HepG2 (cell line): ENCODE results near the gene CNDP1. TPM values are rescaled to one million over a fixed set of nuclear protein-coding genes. Genes with fewer than 3 reads are reported as not detected.

ENCODE experiments used
- ATAC-seq: fragments of 200-7000 bp; cut with Tn5 transposase; 3 replicates; pipeline ENCODE4 v1.9.1; 2020; ENCODE audit warnings: mild to moderate bottlenecking, moderate library complexity
- BruUV-seq: library from RNA; stranded (reverse); fragments of 400-500 nt; replicated peaks from 2 replicates; lab custom pipeline; 2021; lab: Mats Ljungman, UMichigan
- CTCF ChIA-PET: fragments of 300-600 bp; formaldehyde crosslinking; extraction: SDS; loops from one replicate; lab custom pipeline; 2021; ENCODE audit warnings: low total read pairs, inconsistent platforms, low intra/inter-chr PET ratio; lab: Yijun Ruan, JAX
- POLR2A ChIA-PET: fragments of 350-600 bp; sonication (Branson Sonifier 250); formaldehyde crosslinking; loops from one replicate; lab custom pipeline; 2020; ENCODE audit warnings: antibody characterized with exemption, inconsistent platforms; lab: Yijun Ruan, JAX
- DNase-seq: peaks from one replicate; pipeline ENCODE4 v3.0.0-alpha.2; 2015; ENCODE audit warnings: low spot score
- FAIRE-seq: peaks from 3 replicates; lab custom pipeline; 2011; peaks lifted over from hg19 to GRCh38; lab: Jason Lieb, UNC
- H2AFZ ChIP-seq: one replicate; pipeline ENCODE4 v1.6.1; 2011; ENCODE audit warnings: low read length, inconsistent platforms
- H3K27ac ChIP-seq: fragments of 300-600 bp; 3 replicates; pipeline ENCODE4 v1.8.0; 2011; ENCODE audit warnings: mixed run types, mild to moderate bottlenecking, mixed read lengths, low read length, inconsistent platforms; ENCODE audit not compliant: insufficient read depth; ENCODE audit errors: extremely low read length
- H3K27me3 ChIP-seq, 2 experiments: fragments of 200-600 bp in 1 of 2; 2 replicates in 1 of 2; 3 replicates in 1 of 2; pipeline versions ENCODE4 v1.6.0 to v1.8.0; 2011; ENCODE audit warnings: low read length in 2 of 2, mild to moderate bottlenecking in 2 of 2, moderate library complexity in 2 of 2, inconsistent platforms in 1 of 2; ENCODE audit not compliant: insufficient read depth in 2 of 2, control insufficient read depth in 1 of 2
- H3K36me3 ChIP-seq, 2 experiments: fragments of 200-600 bp in 1 of 2; replicated peaks in 1 of 2; 2 replicates in 1 of 2; 3 replicates in 1 of 2; pipeline versions ENCODE4 v1.5.1 to v1.8.0; 2011; ENCODE audit warnings: low read length in 2 of 2, inconsistent platforms in 1 of 2; ENCODE audit not compliant: insufficient read depth in 2 of 2, control insufficient read depth in 1 of 2
- H3K4me1 ChIP-seq: 2 replicates; pipeline ENCODE4 v1.5.1; 2012; ENCODE audit warnings: low read length, inconsistent platforms; ENCODE audit not compliant: insufficient read depth
- H3K4me2 ChIP-seq: 2 replicates; pipeline ENCODE4 v1.6.0; 2011; ENCODE audit warnings: low read depth, low read length, inconsistent platforms
- H3K4me3 ChIP-seq, 3 experiments: fragments of 200-600 bp in 1 of 3; sonication (generic), shearing (Covaris generic) in 1 of 3; replicated peaks in 1 of 3; 2 replicates each; pipeline ENCODE4 v1.5.1; 2011 to 2016; ENCODE audit warnings: low read length in 3 of 3, inconsistent platforms in 2 of 3, low read depth in 2 of 3, mild to moderate bottlenecking in 2 of 3, control low read depth in 1 of 3, mixed read lengths in 1 of 3; ENCODE audit not compliant: insufficient read depth in 1 of 3
- H3K79me2 ChIP-seq: one replicate; pipeline ENCODE4 v1.6.1; 2011; ENCODE audit warnings: low read length, inconsistent platforms; ENCODE audit not compliant: insufficient read depth
- H3K9ac ChIP-seq: 2 replicates; pipeline ENCODE4 v1.6.0; 2011; ENCODE audit warnings: mild to moderate bottlenecking, low read depth, low read length, inconsistent platforms; ENCODE audit not compliant: insufficient read depth
- H3K9me3 ChIP-seq: 2 replicates; pipeline ENCODE4 v1.5.1; 2012; ENCODE audit warnings: mild to moderate bottlenecking, low read length
- H4K20me1 ChIP-seq: 2 replicates; pipeline ENCODE4 v1.6.0; 2011; ENCODE audit warnings: inconsistent platforms, mild to moderate bottlenecking, low read length, moderate library complexity; ENCODE audit not compliant: insufficient read depth
- HIVEP1 ChIP-seq: sonication (generic); formaldehyde crosslinking; IDR thresholded peaks from 2 replicates; pipeline ENCODE4 v1.4.0; 2020; ENCODE audit warnings: mild to moderate bottlenecking, missing genetic modification reagents
- JUNB ChIP-seq: sonication (generic); formaldehyde crosslinking; IDR thresholded peaks from 2 replicates; pipeline ENCODE4 v1.8.0; 2022; ENCODE audit warnings: missing genetic modification reagents, mild to moderate bottlenecking, borderline replicate concordance
- MAFK ChIP-seq, 2 experiments: IDR thresholded peaks in 1 of 2; conservative IDR thresholded peaks in 1 of 2; 2 replicates each; pipeline ENCODE4 v1.6.1; 2011; ENCODE audit warnings: improper control_type of control experiment in 2 of 2, low read length in 2 of 2
- NFYC ChIP-seq: IDR thresholded peaks from 2 replicates; pipeline ENCODE4 v1.6.1; 2016; ENCODE audit warnings: missing genetic modification reagents, missing compliant biosample characterization
- PATZ1 ChIP-seq: sonication (generic); formaldehyde crosslinking; IDR thresholded peaks from 2 replicates; pipeline ENCODE4 v1.4.0; 2020; ENCODE audit warnings: missing genetic modification reagents
- ZBTB20 ChIP-seq: sonication (generic); formaldehyde crosslinking; IDR thresholded peaks from 2 replicates; pipeline ENCODE4 v1.8.1; 2023; ENCODE audit warnings: missing genetic modification reagents, low read depth, mild to moderate bottlenecking, borderline replicate concordance
- WGBS: methylation state at CpG from one replicate; pipeline ENCODE4 v1.1.6; 2017; ENCODE audit warnings: low lambda C conversion rate; 5-methylcytosine and 5-hydroxymethylcytosine counted together
- in situ Hi-C: cut with HindIII; loops from 2 replicates; pipeline ENCODE4 v1.10.0; 2017; ENCODE audit warnings: low pct_unique_long_range_greater_than_20kb; ENCODE audit not compliant: extremely low pct_ligation_motif_present
- intact Hi-C: fragments of 100-400 bp; cut with micrococcal nuclease; formaldehyde crosslinking; loops from one replicate; pipeline ENCODE4 v1.10.0; 2022; ENCODE audit not compliant: unreplicated experiment
- polyA plus RNA-seq, 8 experiments: library from polyadenylated mRNA; depleted of rRNA in 3 of 8; stranded (reverse) in 7 of 8; unstranded in 1 of 8; fragments of >200 nt; fragmentation: Illumina TruSeq in 4 of 8; extraction: Trizol in 4 of 8; gene quantifications; 2 replicates each; pipeline versions ENCODE4 v1.2.1 to v1.2.3, GENCODE V29; 2011 to 2016; ENCODE audit warnings: low read depth in 4 of 8, missing spikeins in 1 of 8, mixed read lengths in 1 of 8; ENCODE audit not compliant: insufficient read depth in 1 of 8
- total RNA-seq, 5 experiments: library from RNA; depleted of rRNA; stranded (reverse); fragments of >200 nt; fragmentation: Illumina TruSeq; extraction: Trizol; gene quantifications; 2 replicates each; pipeline ENCODE4 v1.2.3, GENCODE V29; 2016; ENCODE audit warnings: low read depth in 1 of 5

The CNDP1 gene
- total and polyA plus RNA-seq, 2 of the 13 experiments (the other 11 are each of a cell fraction or from before 2014, with no cell fraction given) = 0.01 TPM; not detected in 1

DNA sequence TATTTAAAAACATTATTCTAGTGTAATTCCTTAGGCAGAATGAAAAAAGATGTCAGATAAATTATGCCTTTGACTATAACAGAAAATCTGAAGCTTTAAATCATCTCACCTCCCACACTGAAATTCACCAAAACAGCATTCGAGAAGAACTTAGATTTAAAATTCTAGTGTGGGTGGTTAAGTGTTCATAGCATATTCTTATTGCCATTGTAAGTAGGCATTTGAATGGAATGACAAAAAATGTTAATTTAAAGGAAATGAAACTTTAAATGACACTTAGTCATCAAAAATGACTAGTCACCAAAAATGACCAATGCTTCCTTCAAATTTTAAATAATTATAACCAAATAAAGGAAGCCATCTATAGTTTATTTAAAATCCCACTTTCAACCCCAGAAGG lies 56.4 kb downstream of the CNDP1 start:
- H2AFZ ChIP-seq = no peak overlapping the region

DNA sequence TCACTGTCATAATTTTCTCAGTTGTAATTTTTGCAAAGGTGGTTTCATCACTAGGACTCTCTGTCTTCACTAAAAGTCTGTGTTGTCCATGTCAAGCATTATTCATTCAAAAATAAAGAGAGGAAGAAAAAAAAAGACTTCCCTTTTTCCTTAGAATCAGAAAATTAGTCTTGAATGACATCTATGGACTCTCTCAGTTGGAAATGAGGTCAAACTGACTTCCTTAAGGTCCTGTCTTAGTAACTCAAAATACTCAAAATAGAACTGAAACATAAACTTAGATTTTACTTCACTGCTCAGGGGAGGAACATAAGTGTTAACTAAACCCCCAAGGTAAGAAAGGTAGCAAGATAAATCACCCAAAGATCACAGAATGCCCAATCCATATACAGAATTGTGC lies 61.1 kb downstream of the CNDP1 start:
- Histone ChIP-seq H3K9ac (0 out of 2 replicates have a peak overlapping the region, but pooled peaks have one; percentile 13), H2AFZ (no peak overlapping the region), H3K4me3 (peak overlapping the region in 1 of 3 experiments; percentile 91; a peak in 1 of 6 replicates), H3K27ac (no peak overlapping the region), H3K4me1 (peaks cover 26% of the 10 kb centered on the region), H3K9me3 (no peaks in the 10 kb centered on the region), H4K20me1 (no peaks in the 10 kb centered on the region; the same call in 1 of the 2 replicates), H3K4me2 (peak overlapping the region; percentile 92), H3K36me3 (no peaks in the 10 kb centered on the region; a peak in 1 of 5 replicates), H3K27me3 (no peaks in the 10 kb centered on the region; a peak in 1 of 5 replicates), H3K79me2 (peaks cover 37% of the 10 kb centered on the region)
- FAIRE-seq (no peak), ATAC-seq (no peak), DNase-seq (no peak)
- intact Hi-C loops = loop anchor here (5.0 kb wide), 2 partner anchors 98 to 617 kb away; partner anchors contain the start of genes CNDP2 and TSHZ1
- in situ Hi-C loops = no loop called here
- ChIA-PET POLR2A (interaction anchor here (0.8 kb wide), 1 partner anchor 21 kb away, joined by 3 read pairs; no protein-coding TSS in a partner anchor), CTCF (no interaction called here)
- TF ChIP-seq JUNB (CRISPR knock-in tag) (no peak), NFYC (CRISPR knock-in tag) (no peak), ZBTB20 (CRISPR knock-in tag) (no peak), HIVEP1 (CRISPR knock-in tag) (no peak)
- BruUV-seq = no TSS peak

More for the DNA sequence above, 56.4 kb downstream of the CNDP1 start:
- in situ Hi-C loops (no loop called here), intact Hi-C loops (no loop called here)
- Histone ChIP-seq H4K20me1 (no peaks in the 10 kb centered on the region), H3K9ac (no peak overlapping the region), H3K36me3 (no peaks in the 10 kb centered on the region; a peak in 1 of 5 replicates), H3K4me2 (no peak overlapping the region), H3K9me3 (no peaks in the 10 kb centered on the region), H3K4me3 (no peak overlapping the region), H3K4me1 (peaks cover 28% of the 10 kb centered on the region), H3K79me2 (peaks cover 5% of the 10 kb centered on the region), H3K27ac (no peak overlapping the region), H3K27me3 (peaks cover 0 to 3% of the 10 kb centered on the region in 2 experiments; a peak in 3 of 5 replicates)
- POLR2A ChIA-PET = no interaction called here
- DNase-seq (no peak), FAIRE-seq (no peak), ATAC-seq (no peak)
- WGBS = 67% methylated on average over 1 of the region's 1 CpG
- CTCF ChIA-PET = no interaction called here
- no TSS peak for BruUV-seq
- TF ChIP-seq PATZ1 (CRISPR knock-in tag) (no peak), MAFK (conservative IDR thresholded peaks at IDR 0.05 in 1 of 2, IDR thresholded peaks at IDR 0.05 in 1 of 2; ENCODE audit: low read length in 2 of 2) (peak in 1 of 2 experiments; percentile 33; a peak in 1 of 4 replicates)
